ENCODE measurements around the gene RASSF3. TPM values are rescaled to one million over a fixed set of nuclear protein-coding genes. Genes with fewer than 3 reads are reported as not detected.

The RASSF3 gene
- total RNA-seq (2016; rRNA removed; fragmentation: Illumina TruSeq; extraction: Trizol) (16.0 and 21.3 TPM in 2 replicates), polyA plus RNA-seq (2011; rRNA removed) (15.4 and 15.5 TPM in 2 replicates), polyA minus RNA-seq (2011; rRNA and poly(A)+ RNA removed; ENCODE audit: low replicate concordance) (37.6 and 54.4 TPM in 2 replicates), Bru-seq, nascent RNA (percentile 53 among the genes with signal in this experiment), BruChase-seq, experiment 1, labeled RNA remaining after a 6-hour chase (percentile 67 among the genes with signal in this experiment), BruChase-seq, experiment 2, labeled RNA remaining after a 2-hour chase (percentile 60 among the genes with signal in this experiment)
- total RNA-seq (2016; cell fraction: cytosol; rRNA removed; fragmentation: Illumina TruSeq; extraction: Trizol; ENCODE audit: low read depth) = 6.2 and 7.7 TPM in 2 replicates
- total RNA-seq (2016; cell fraction: insoluble cytoplasmic fraction; rRNA removed; fragmentation: Illumina TruSeq; extraction: Trizol) = 13.2 and 20.1 TPM in 2 replicates
- total RNA-seq (2016; cell fraction: membrane; rRNA removed; fragmentation: Illumina TruSeq; extraction: Trizol) = 25.5 and 26.0 TPM in 2 replicates
- 9.1 and 10.8 TPM in 2 replicates for total RNA-seq (2016; cell fraction: nucleus; rRNA removed; fragmentation: Illumina TruSeq; extraction: Trizol)
- 9.8 and 10.9 TPM in 2 replicates for polyA plus RNA-seq (2011; cell fraction: cytosol; rRNA removed)
- polyA plus RNA-seq (2011; cell fraction: nucleus; rRNA removed) = 3.9 and 5.1 TPM in 2 replicates
- 7.1 and 11.1 TPM in 2 replicates for polyA plus RNA-seq (2012)
- polyA plus RNA-seq (2016; cell fraction: cytosol; fragmentation: Illumina TruSeq; extraction: Trizol; ENCODE audit: low read depth) = 3.6 and 3.9 TPM in 2 replicates
- polyA plus RNA-seq (2016; cell fraction: insoluble cytoplasmic fraction; fragmentation: Illumina TruSeq; extraction: Trizol; ENCODE audit: low read depth) = 19.9 and 21.9 TPM in 2 replicates
- polyA plus RNA-seq (2016; cell fraction: membrane; fragmentation: Illumina TruSeq; extraction: Trizol; ENCODE audit: low read depth) = 16.4 and 17.1 TPM in 2 replicates
- 13.2 and 13.5 TPM in 2 replicates for polyA plus RNA-seq (2016; cell fraction: nucleus; fragmentation: Illumina TruSeq; extraction: Trizol; ENCODE audit: insufficient read depth, low read depth)
- polyA minus RNA-seq (2011; cell fraction: cytosol; rRNA and poly(A)+ RNA removed) = 13.6 and 15.4 TPM in 2 replicates
- polyA minus RNA-seq (2011; cell fraction: nucleus; rRNA and poly(A)+ RNA removed) = 9.4 and 9.9 TPM in 2 replicates
- long read RNA-seq, experiment 1, partial matches to known transcripts = 0 of 10 reads
- long read RNA-seq, experiment 1, other reads (novel, unspliced or antisense) = 9 of 10 reads
- long read RNA-seq, experiment 2, partial matches to known transcripts = 0 of 29 reads
- long read RNA-seq, experiment 2, other reads (novel, unspliced or antisense) = 27 of 29 reads

- ChIA-PET POLR2A (interaction anchor here (1.0 to 3.5 kb wide), 4 partner anchors 15 to 63 kb away, joined by 3 to 23 read pairs (median 9); no protein-coding TSS in a partner anchor), CTCF (ENCODE audit: low intra/inter-chr PET ratio, low total read pairs) (no interaction called here)
- Histone ChIP-seq H3K4me1 (ENCODE audit: insufficient read depth, low read length) (peaks cover 34% of the 10 kb centered on the region), H3K9ac (ENCODE audit: insufficient read depth, low read depth, low read length) (peak within 1 kb of the TSS; percentile 81), H3K27ac (ENCODE audit: extremely low read length, insufficient read depth, low read length) (peak within 1 kb of the TSS; percentile 80), H4K20me1 (ENCODE audit: insufficient read depth, low read length) (no peaks in the 10 kb centered on the region), H3K36me3 (replicated peaks in 1 of 2; ENCODE audit: control insufficient read depth in 1 of 2, insufficient read depth in 2 of 2, low read length in 2 of 2) (no peaks in the 10 kb centered on the region), H3K4me2 (ENCODE audit: low read depth, low read length) (peak within 1 kb of the TSS; percentile 91), H3K79me2 (ENCODE audit: insufficient read depth, low read length) (peaks cover 38% of the 10 kb centered on the region), H3K27me3 (ENCODE audit: control insufficient read depth in 1 of 2, insufficient read depth in 2 of 2, low read length in 2 of 2) (no peaks in the 10 kb centered on the region; a peak in 1 of 5 replicates), H3K4me3 (replicated peaks in 1 of 3; ENCODE audit: insufficient read depth in 1 of 3, low read depth in 2 of 3, low read length in 3 of 3) (peak within 1 kb of the TSS; percentile 89 to 97 (median 95)), H3K9me3 (ENCODE audit: low read length) (no peaks in the 10 kb centered on the region), H2AFZ (ENCODE audit: low read length) (peak within 1 kb of the TSS; percentile 91)
- intact Hi-C loops (cut with micrococcal nuclease; ENCODE audit: unreplicated experiment) (loop anchor here (2.0 to 5.0 kb wide), 2 partner anchors 15 to 47 kb away; no protein-coding TSS in a partner anchor), in situ Hi-C loops (cut with HindIII; ENCODE audit: extremely low pct_ligation_motif_present, low pct_unique_long_range_greater_than_20kb) (no loop called here)
- peak; percentile 75 for ATAC-seq
- peak; percentile 44 for DNase-seq (ENCODE audit: low spot score)
- FAIRE-seq = no peak
- BruUV-seq (replicated peaks) = no TSS peak
- WGBS (ENCODE audit: low lambda C conversion rate) = no CpG with 5 or more reads among the region's 76 CpGs
- TF ChIP-seq TOPORS (CRISPR knock-in tag; IDR thresholded peaks at IDR 0.05) = 0 out of 2 replicates have a peak, but pooled peaks have one; percentile 34
- TF ChIP-seq FOXO1 (CRISPR knock-in tag; IDR thresholded peaks at IDR 0.05) = 0 out of 2 replicates have a peak, but pooled peaks have one; percentile 8
- peak; percentile 39 for TF ChIP-seq HNRNPLL (IDR thresholded peaks at IDR 0.05; ENCODE audit: low read depth, low read length, poor library complexity, severe bottlenecking)
- TF ChIP-seq ZC3H13 (CRISPR knock-in tag; IDR thresholded peaks at IDR 0.05) = 0 out of 2 replicates have a peak, but pooled peaks have one; percentile 25
- peak; percentile 50; the same call in 1 of the 2 replicates for TF ChIP-seq ARID5B (CRISPR knock-in tag; IDR thresholded peaks at IDR 0.05)
- TF ChIP-seq ELF4 (CRISPR knock-in tag; IDR thresholded peaks at IDR 0.05; ENCODE audit: borderline replicate concordance) = peak; percentile 70; the same call in 1 of the 2 replicates
- 0 out of 2 replicates have a peak, but pooled peaks have one; percentile 19 for TF ChIP-seq FOXP4 (CRISPR knock-in tag; IDR thresholded peaks at IDR 0.05)
- 0 out of 2 replicates have a peak, but pooled peaks have one; percentile 27 for TF ChIP-seq MAZ (IDR thresholded peaks at IDR 0.05; ENCODE audit: borderline replicate concordance, low read depth, low read length)
- no peak; the same call in 1 of the 2 replicates for TF ChIP-seq MAZ (CRISPR knock-in tag; IDR thresholded peaks at IDR 0.05; ENCODE audit: low read depth)
- peak; percentile 51; the same call in 1 of the 2 replicates for TF ChIP-seq ZBTB25 (CRISPR knock-in tag; IDR thresholded peaks at IDR 0.05)
Measured at GRCh38 chr12:64610079-64610659, at the start of gene RASSF3. Gene RASSF3 (plus strand): TSS chr12:64610495. CDS start chr12:64610633, 138 bp downstream.

All from HepG2 (cell line).